Measurements from ENCODE around the gene SEBOX.

- TF ChIP-seq CTCF (conservative IDR thresholded peaks at IDR 0.05; ENCODE audit: low read depth, low read length), result no peak
- no peak for TF ChIP-seq EZH2 (IDR thresholded peaks at IDR 0.05; ENCODE audit: low read length, unreplicated experiment)
- no peak for TF ChIP-seq EZH2phosphoT487 (IDR thresholded peaks at IDR 0.05; ENCODE audit: borderline replicate concordance, low read length)
Measured at GRCh38 chr17:28319598-28319935, 45.4 kb downstream of the SEBOX start.
